ENCODE measurements around the gene CYP27A1.

Gene CYP27A1

GRCh38 chr2:218859988-218860831, 78.3 kb downstream of the CYP27A1 start:
- no peak for DNase-seq

DNA sequence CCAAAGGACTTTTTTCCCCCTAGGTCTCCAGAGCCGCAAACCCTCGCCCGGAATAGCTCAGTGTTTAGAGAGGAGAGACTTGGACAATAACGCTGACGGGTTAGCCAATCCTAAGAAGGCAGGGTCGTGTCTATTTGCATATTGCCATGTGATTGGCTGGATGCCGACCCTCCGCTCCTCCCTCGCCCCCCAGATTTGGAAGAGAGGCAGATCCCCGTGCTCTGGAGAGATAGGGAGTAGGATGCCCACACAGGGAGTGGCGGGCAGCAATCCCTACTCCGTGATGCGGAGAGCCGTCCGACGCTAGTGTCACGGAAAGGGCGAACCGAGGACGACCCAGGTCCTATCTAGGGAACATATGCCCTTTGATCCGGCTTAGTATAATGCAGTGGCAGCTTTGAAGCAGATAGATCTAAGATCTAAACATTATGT, 79.0 kb downstream of the CYP27A1 start:
- no peak for DNase-seq

GRCh38 chr2:218861645-218862318, 79.8 kb downstream of the CYP27A1 start:
- DNase-seq, result no peak

DNA sequence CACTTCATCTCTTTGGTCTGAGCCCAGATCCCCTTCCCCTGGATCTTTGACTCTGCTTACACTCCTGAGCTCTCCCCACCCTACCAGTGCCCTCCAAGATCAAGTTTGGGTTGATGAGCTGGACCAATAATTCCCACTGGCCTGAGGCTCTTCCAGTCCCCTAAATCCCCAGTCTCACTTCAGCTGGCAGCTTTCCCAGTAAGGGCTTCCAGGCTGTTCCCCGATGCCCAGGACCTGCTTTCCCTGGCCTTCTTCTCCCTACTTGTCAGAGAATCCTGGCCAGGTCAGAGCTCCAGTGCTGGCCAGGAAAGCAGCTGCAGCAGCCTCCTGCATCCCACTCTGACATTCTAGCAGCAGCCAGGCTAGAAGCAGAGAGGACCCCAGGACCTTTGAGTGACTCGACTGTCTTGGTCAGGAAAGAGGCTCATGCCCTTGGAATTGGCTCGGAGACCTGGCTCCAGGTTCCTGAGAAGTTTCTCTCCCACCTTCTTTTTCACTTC, 81.1 kb downstream of the CYP27A1 start:
- DNase-seq, result no peak
